Activated CD4-positive, alpha-beta T cell treated with anti-CD3 and anti-CD28 coated beads for 36 hours (primary cell): Measurements from ENCODE around the gene PNPLA7. TPM values are rescaled to one million over a fixed set of nuclear protein-coding genes. Genes with fewer than 3 reads are reported as not detected.
A peak's percentile ranks its signal among the peaks of the same experiment; 100 is the strongest.
"Not testable (repeated sequence)": the region's sequence is repeated elsewhere in the genome, so short reads cannot be mapped to it uniquely, and the experiment has no call there.

Experiments used
- ATAC-seq: fragments of 200-7000 bp; cut with Tn5 transposase; one replicate; pipeline ENCODE4 v1.10.0; 2021; ENCODE audit warnings: mild to moderate bottlenecking, moderate library complexity
- CTCF ChIA-PET: fragments of 350-600 bp; sonication (Branson Sonifier 250); formaldehyde crosslinking; loops from one replicate; lab custom pipeline; 2021; ENCODE audit warnings: antibody characterized with exemption; lab: Charles Lee
- POLR2A ChIA-PET: fragments of 350-600 bp; sonication (Branson Sonifier 250); formaldehyde crosslinking; loops from one replicate; lab custom pipeline; 2021; ENCODE audit warnings: antibody characterized with exemption, inconsistent platforms; lab: Charles Lee
- DNase-seq: peaks from one replicate; pipeline ENCODE4 v3.0.0-alpha.2; 2020
- H3K27ac Mint-ChIP-seq: one replicate; pipeline ENCODE4 v1.8.0; 2021; ENCODE audit warnings: mixed read lengths
- H3K27me3 Mint-ChIP-seq: one replicate; pipeline ENCODE4 v1.8.0; 2021; ENCODE audit warnings: mixed read lengths
- H3K36me3 Mint-ChIP-seq: one replicate; pipeline ENCODE4 v1.8.0; 2021; ENCODE audit warnings: low read depth, mixed read lengths
- H3K4me1 Mint-ChIP-seq: one replicate; pipeline ENCODE4 v1.8.0; 2021; ENCODE audit warnings: mixed read lengths
- H3K4me3 Mint-ChIP-seq: one replicate; pipeline ENCODE4 v1.8.0; 2021; ENCODE audit warnings: mild to moderate bottlenecking, moderate library complexity, mixed read lengths
- H3K9me3 Mint-ChIP-seq: one replicate; pipeline ENCODE4 v1.8.0; 2021; ENCODE audit warnings: low read depth, mixed read lengths
- intact Hi-C, 2 experiments: fragments of 100-400 bp; cut with DNase I in 1 of 2; cut with micrococcal nuclease in 1 of 2; formaldehyde crosslinking; loops; one replicate each; pipeline versions ENCODE4 v1.14.2 to v1.15.1; 2022 to 2024; cut with DNase I, micrococcal nuclease
- total RNA-seq, 2 experiments: library from RNA; stranded (reverse); gene quantifications; one replicate each; pipeline ENCODE4 v1.2.3, GENCODE V29; 2021

The PNPLA7 gene
- total RNA-seq, 2 experiments from 2014 or later: 3.1 to 3.6 TPM

DNA sequence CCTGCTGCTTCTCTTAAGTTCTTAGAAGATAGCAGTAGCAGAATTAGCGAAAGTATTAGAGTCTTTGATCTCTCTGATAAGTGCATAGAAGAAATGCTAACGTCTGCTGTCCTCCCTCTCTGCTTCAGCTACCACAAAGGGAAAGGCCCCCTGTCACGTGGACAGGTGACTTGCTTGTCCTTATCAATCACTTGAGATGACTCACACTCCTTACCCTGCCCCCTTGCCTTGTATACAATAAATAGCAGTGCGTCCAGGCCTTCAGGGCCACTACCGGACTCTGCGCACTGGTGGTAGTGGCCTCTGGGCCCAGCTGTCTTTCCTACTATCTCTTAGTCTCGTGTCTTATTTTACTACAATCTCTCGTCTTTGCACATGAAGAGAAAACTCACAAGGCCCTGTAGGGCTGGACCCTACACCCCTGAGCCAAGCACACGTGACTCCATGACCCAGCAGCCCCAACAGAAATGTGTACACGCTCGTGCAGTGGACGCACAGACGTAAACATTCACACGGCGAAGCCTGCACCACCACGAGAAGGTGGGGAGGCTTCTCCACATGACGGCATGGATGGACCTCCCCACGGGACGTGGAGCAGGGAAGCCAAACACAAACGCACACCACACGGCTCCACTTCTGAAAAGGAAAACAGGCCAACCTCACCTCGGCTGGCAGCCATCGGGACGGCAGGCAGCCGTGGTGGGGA lies 38.3 kb downstream of the PNPLA7 start:
- ATAC-seq: no peak
- H3K27ac Mint-ChIP-seq: no peak overlapping the region
- H3K4me3 Mint-ChIP-seq: no peak overlapping the region
- H3K27me3 Mint-ChIP-seq: no peaks in the 10 kb centered on the region
- no peaks in the 10 kb centered on the region for H3K9me3 Mint-ChIP-seq
- CTCF ChIA-PET: no interaction called here
- no peaks in the 10 kb centered on the region for H3K36me3 Mint-ChIP-seq
- POLR2A ChIA-PET: no interaction called here
- no peaks in the 10 kb centered on the region for H3K4me1 Mint-ChIP-seq
- no peak for DNase-seq
- intact Hi-C loops: no loop called here

DNA sequence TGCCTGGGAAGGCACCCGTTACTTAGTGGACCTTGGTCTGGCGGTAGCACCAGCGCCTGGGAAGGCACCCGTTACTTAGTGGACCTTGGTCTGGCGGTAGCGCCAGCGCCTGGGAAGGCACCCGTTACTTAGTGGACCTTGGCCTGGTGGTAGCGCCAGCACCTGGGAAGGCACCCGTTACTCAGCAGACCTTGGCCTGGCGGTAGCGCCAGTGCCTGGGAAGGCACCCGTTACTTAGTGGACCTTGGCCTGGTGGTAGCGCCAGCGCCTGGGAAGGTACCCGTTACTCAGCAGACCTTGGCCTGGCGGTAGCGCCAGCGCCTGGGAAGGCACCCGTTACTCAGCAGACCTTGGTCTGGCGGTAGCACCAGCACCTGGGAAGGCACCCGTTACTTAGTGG lies 39.1 kb downstream of the PNPLA7 start:
- H3K4me1 Mint-ChIP-seq, CTCF ChIA-PET, H3K27ac Mint-ChIP-seq, H3K36me3 Mint-ChIP-seq, POLR2A ChIA-PET, H3K4me3 Mint-ChIP-seq, H3K9me3 Mint-ChIP-seq, DNase-seq, ATAC-seq, H3K27me3 Mint-ChIP-seq, intact Hi-C loops: not testable (repeated sequence)

DNA sequence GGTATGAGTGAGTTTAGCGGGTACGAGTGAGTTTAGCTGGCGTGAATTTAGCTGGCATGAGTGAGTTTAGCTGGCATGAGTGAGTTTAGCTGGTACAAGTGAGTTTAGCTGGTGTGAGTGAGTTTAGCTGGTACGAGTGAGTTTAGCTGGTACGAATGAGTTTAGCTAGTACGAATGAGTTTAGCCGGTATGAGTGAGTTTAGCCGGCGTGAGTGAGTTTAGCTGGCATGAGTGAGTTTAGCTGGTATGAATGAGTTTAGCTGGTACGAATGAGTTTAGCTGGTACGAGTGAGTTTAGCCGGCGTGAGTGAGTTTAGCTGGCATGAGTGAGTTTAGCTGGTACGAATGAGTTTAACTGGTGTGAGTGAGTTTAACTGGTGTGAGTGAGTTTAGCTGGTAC lies 41.0 kb downstream of the PNPLA7 start:
- Mint-ChIP-seq H3K4me1 (no peaks in the 10 kb centered on the region), H3K9me3 (no peaks in the 10 kb centered on the region), H3K27me3 (no peaks in the 10 kb centered on the region), H3K27ac (no peak overlapping the region), H3K4me3 (no peak overlapping the region), H3K36me3 (no peaks in the 10 kb centered on the region)
- ChIA-PET CTCF (interaction anchor here (0.5 to 1.7 kb wide), 5 partner anchors 16 to 424 kb away, joined by 3 to 6 read pairs (median 5); no protein-coding TSS in a partner anchor), POLR2A (no interaction called here)
- no peak for ATAC-seq
- intact Hi-C loops: no loop called here
- no peak for DNase-seq

DNA sequence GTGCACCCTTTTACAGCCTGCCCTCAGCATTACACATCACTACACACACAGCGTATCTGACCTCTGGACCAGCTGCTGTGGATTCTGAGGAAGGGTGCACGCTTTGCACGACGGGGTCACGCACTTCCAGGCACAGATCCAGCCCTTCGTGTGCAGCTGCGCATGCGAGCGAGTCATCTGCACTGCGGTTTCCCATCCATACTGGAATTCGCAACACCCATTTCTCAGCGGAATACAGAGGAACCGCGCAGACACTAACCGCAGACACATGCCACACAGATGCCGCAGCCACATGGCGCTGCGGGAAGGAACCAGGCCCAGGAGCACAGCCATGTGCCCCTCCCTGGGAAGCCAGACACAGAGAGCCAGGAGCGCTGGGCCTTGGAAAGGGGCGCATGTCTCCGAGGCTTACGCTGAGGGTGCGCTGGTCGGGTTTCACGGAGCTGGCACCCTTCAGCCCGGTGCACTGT lies 43.5 kb downstream of the PNPLA7 start:
- ATAC-seq: no peak
- no peak overlapping the region for H3K27ac Mint-ChIP-seq
- H3K4me3 Mint-ChIP-seq: no peak overlapping the region
- no peaks in the 10 kb centered on the region for H3K4me1 Mint-ChIP-seq
- ChIA-PET CTCF (no interaction called here), POLR2A (no interaction called here)
- intact Hi-C loops: no loop called here
- no peaks in the 10 kb centered on the region for H3K36me3 Mint-ChIP-seq
- no peaks in the 10 kb centered on the region for H3K27me3 Mint-ChIP-seq
- H3K9me3 Mint-ChIP-seq: no peaks in the 10 kb centered on the region
- DNase-seq: no peak

DNA sequence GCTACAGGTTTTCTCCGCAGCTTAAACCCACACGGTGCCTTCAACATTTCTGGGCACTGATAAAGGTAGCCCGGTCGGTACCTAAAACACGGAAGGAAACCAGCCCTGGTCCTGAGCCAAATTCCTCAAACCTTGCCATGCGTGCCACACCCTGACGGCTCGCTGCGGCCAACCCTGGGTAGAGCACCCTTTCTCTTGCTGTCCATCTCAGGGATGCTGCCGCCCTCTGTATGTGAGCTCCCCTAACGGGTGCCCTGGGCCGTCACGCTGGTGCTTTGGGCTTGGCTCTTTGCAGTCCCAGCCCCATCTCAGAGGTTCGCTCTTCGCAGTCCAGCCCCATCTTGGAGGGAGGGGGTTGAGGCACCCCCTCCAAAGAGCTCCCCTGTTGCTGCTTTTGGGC lies 43.9 kb downstream of the PNPLA7 start:
- ChIA-PET POLR2A (no interaction called here), CTCF (no interaction called here)
- intact Hi-C loops: no loop called here
- Mint-ChIP-seq H3K27ac (no peak overlapping the region), H3K4me1 (no peaks in the 10 kb centered on the region), H3K9me3 (no peaks in the 10 kb centered on the region), H3K27me3 (no peaks in the 10 kb centered on the region), H3K36me3 (no peaks in the 10 kb centered on the region), H3K4me3 (no peak overlapping the region)
- DNase-seq (no peak), ATAC-seq (no peak)

DNA sequence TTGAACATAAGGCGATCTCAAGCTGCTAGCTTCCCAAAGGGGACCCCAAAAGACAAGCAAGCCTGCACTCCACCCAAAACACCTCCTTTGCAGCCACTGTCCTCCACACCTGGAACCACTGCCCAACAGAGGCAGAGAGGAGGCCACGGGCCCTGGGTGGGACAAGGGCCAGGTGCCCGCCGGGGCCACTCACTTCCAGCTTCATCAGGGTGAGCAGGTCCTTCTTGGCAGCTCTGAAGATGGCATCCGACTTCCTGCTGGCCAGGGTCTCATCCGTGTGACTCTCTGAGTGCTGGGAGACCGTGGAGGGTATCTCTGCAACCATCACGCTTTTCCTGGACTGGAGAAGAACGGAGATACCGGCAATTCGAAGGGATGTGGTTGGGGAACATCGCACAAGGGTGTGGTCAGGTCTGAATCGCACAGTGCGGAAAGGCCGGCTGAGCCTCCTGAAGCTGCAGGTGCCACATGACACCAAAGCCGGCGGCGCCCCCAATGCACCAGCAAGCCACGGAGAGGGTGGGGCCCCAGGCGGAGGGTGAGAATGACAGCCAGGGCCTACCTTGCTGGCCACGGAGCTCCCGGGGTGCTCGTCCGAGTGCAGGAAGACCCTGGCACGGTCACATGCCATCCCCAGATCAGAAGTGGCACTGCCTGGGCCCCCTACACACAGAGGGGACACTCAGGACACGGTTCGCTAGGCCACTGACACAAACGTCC lies 44.6 kb downstream of the PNPLA7 start:
- ATAC-seq: no peak
- Mint-ChIP-seq H3K4me1 (no peaks in the 10 kb centered on the region), H3K27me3 (no peaks in the 10 kb centered on the region), H3K27ac (no peak overlapping the region), H3K36me3 (no peaks in the 10 kb centered on the region), H3K9me3 (no peaks in the 10 kb centered on the region), H3K4me3 (no peak overlapping the region)
- no peak for DNase-seq
- ChIA-PET POLR2A (no interaction called here), CTCF (interaction anchor here (0.7 kb wide), 2 partner anchors 48 to 736 kb away, joined by 3 read pairs; no protein-coding TSS in a partner anchor)
- intact Hi-C loops: no loop called here

DNA sequence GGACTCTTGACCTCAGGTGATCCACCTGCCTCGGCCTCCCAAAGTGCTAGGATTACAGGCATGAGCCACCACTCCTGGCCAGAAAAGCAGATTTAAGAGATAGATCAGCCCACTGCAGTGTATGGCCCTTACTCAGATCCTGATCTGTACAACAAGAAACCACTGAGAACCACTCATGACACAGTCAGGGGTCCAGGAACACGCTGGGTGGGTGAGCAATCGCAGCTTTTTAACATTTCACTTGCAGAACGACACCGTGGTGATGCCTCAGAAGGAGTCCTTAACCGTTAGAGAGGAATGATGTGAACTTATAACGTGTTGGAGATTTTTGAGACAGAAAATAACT lies 45.8 kb downstream of the PNPLA7 start:
- Mint-ChIP-seq H3K27ac (no peak overlapping the region), H3K4me1 (no peaks in the 10 kb centered on the region), H3K27me3 (no peaks in the 10 kb centered on the region), H3K9me3 (no peaks in the 10 kb centered on the region), H3K36me3 (no peaks in the 10 kb centered on the region), H3K4me3 (no peak overlapping the region)
- ChIA-PET CTCF (interaction anchor here (0.6 kb wide), 1 partner anchor 48 kb away, joined by 3 read pairs; the partner anchor contains the start of gene MRPL41), POLR2A (no interaction called here)
- no peak for DNase-seq
- intact Hi-C loops: no loop called here
- ATAC-seq: peak; percentile 23

DNA sequence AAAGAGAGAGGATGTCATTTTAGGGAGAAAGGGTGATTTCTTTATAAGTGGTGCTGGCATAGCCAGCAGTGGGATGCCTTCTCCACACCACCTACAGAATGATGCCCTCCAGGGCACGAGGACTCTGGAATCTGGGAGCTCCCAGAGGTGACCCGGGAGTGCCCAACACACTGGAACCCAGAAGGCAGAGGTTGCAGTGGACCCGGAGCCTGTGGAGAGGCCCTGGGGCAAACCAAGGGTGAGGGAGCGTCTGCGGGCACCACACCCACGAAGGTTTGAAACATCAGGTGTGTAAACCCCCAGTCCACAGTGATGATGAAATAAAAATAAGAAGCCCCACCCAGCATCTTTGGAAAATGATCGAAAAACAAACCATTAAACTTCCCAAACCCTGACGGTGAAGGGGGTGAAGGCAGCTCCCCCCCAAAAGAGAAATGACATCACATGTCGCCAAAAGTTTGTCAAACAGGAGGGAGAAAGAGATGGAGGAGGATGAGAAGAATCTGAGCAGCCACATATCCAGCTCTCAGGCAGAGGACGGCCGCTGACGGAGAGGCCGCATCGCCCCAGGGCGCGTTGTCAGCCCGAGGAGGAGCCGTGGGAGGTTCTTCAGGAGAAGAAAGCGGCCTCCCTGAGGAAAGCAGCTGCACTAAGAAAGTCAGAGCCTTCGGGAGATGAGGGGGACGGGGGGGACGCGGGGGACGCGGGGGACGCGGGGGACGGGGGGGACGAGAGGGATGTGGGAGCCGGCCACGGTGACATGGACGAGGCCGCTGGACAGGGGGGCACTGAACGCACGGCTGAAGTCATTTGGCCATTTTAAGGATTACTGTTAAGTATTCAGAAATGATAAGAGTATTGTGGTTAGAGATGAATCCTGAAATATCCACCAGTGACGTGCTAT lies 47.9 kb downstream of the PNPLA7 start:
- Mint-ChIP-seq H3K9me3 (no peaks in the 10 kb centered on the region), H3K36me3 (no peaks in the 10 kb centered on the region), H3K27ac (no peak overlapping the region), H3K4me1 (no peaks in the 10 kb centered on the region), H3K27me3 (no peaks in the 10 kb centered on the region), H3K4me3 (no peak overlapping the region)
- DNase-seq (no peak), ATAC-seq (no peak)
- POLR2A ChIA-PET: no interaction called here
- intact Hi-C loops: no loop called here
- CTCF ChIA-PET: no interaction called here

DNA sequence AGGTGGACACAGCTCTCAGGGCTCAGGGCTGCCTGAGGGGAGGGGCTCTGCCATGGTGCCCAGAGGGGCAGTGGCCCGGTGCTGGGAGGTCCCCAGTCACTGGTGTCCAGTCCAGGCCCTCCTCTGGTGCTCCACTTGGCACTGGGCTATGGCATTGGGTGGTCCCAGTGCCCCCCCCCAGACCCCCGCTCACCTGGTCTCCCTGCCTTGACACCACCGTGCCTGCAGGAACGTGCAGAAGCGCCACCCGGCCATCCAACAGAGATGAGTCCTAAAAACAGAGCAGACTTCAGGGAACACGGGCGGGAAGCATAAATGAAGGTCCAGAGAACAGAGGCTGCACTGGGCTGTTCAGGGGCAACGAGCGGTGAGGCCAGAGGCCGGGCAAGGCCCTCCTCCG lies 48.7 kb downstream of the PNPLA7 start:
- CTCF ChIA-PET: no interaction called here
- no peaks in the 10 kb centered on the region for H3K27me3 Mint-ChIP-seq
- H3K36me3 Mint-ChIP-seq: no peaks in the 10 kb centered on the region
- H3K27ac Mint-ChIP-seq: no peak overlapping the region
- DNase-seq: no peak
- POLR2A ChIA-PET: no interaction called here
- ATAC-seq: no peak
- H3K4me1 Mint-ChIP-seq: no peaks in the 10 kb centered on the region
- intact Hi-C loops: no loop called here
- no peaks in the 10 kb centered on the region for H3K9me3 Mint-ChIP-seq
- no peak overlapping the region for H3K4me3 Mint-ChIP-seq

DNA sequence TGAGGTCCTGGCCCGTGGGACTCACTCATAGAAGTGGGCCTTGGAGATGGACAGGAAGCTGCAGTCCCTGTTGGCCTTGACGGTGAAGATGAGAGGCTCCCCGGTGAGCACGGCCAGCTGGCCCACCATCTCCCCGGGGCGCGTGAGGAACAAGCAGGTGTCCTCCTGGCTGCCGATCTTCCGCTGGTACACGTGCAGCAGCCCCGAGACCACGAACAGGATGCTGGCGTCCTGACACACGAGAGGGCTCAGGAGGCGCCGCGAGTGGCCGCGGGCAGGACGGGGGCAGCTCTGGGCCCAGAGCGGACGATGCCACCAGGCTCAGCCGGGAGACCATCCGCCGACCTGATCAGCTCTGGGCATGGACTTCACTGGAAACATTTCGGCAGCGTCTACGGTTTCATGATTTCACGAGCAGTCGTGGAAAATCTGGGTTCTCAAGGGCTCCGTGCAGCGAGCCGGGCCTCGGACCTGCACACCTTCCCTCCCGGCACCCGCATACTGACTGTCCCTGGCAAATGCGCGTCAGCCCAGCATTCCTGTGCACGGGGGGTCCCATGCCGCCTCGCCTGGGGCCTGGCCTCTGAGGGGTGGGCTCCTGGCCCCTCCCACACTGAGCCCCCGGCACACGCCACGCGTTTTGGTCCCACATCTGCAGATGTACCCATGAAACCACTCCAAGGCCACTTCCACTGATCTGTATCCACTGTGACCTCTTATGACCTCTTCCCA lies 49.4 kb downstream of the PNPLA7 start:
- no peaks in the 10 kb centered on the region for H3K4me1 Mint-ChIP-seq
- DNase-seq: no peak
- H3K27ac Mint-ChIP-seq: no peak overlapping the region
- no peaks in the 10 kb centered on the region for H3K36me3 Mint-ChIP-seq
- ChIA-PET CTCF (no interaction called here), POLR2A (no interaction called here)
- no peaks in the 10 kb centered on the region for H3K27me3 Mint-ChIP-seq
- intact Hi-C loops: no loop called here
- H3K4me3 Mint-ChIP-seq: no peak overlapping the region
- no peaks in the 10 kb centered on the region for H3K9me3 Mint-ChIP-seq
- ATAC-seq: no peak
